GM18508 (cell line): ENCODE data around the gene COMMD7.

ENCODE experiments used
- ATAC-seq: cut with Tn5 transposase; IDR thresholded peaks from one replicate; pipeline ENCODE4 v1.9.1; 2021; ENCODE audit warnings: moderate number of reproducible peaks; ENCODE audit not compliant: insufficient read depth, unreplicated experiment

The COMMD7 gene

GRCh38 chr20:32652739-32653526, 90.3 kb downstream of the COMMD7 start:
- ATAC-seq, result no peak
